Measurements from ENCODE around the gene PTHLH.

DNA sequence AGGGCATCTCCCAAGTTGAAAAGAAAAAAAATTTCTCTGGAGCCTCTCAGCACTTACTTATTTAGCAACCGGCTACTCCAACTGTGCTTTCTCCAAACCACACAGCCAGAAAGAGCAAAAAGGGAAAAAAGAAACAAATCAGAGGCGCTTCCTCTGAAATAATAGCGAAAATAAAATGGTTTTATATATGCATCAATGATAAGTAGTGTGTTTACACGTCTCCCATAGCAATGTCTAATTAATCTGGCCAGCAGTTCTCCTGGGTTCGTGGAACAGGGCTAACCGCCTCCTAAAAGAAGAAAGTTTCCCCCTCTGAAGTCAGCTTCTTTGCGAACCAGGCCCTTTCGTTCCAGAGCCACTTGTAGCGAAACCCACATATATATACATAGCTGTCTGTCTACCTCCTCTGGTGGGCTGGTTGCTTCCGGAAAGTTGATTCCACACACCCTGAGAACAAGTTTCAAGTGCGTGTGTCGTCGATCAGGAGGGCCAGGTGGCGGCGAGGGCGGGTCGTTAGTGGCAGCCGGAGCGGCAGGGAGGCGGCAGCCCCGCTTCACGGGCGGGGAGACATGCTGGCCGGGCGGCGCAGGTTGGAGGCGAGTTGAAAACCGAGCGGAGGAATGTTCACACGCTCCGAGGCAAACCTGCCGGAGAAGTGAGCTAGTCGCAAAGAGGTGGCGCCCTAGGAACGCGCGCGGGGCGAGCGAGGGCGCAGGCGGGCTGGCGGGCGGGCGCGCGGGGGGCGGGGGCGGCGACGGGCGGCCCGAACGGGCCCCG, 2.7 kb downstream of the PTHLH start:
- TF ChIP-seq, protein P1, sequence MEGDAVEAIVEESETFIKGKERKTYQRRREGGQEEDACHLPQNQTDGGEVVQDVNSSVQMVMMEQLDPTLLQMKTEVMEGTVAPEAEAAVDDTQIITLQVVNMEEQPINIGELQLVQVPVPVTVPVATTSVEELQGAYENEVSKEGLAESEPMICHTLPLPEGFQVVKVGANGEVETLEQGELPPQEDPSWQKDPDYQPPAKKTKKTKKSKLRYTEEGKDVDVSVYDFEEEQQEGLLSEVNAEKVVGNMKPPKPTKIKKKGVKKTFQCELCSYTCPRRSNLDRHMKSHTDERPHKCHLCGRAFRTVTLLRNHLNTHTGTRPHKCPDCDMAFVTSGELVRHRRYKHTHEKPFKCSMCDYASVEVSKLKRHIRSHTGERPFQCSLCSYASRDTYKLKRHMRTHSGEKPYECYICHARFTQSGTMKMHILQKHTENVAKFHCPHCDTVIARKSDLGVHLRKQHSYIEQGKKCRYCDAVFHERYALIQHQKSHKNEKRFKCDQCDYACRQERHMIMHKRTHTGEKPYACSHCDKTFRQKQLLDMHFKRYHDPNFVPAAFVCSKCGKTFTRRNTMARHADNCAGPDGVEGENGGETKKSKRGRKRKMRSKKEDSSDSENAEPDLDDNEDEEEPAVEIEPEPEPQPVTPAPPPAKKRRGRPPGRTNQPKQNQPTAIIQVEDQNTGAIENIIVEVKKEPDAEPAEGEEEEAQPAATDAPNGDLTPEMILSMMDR (IDR thresholded peaks at IDR 0.05; ENCODE audit: low read depth, low read length), result no peak
- TF ChIP-seq POLR2A (IDR thresholded peaks at IDR 0.05; ENCODE audit: extremely low read depth, insufficient read length) (no peak), MYC (IDR thresholded peaks at IDR 0.05; ENCODE audit: low read depth, low read length) (no peak)
- TF ChIP-seq, protein P2, sequence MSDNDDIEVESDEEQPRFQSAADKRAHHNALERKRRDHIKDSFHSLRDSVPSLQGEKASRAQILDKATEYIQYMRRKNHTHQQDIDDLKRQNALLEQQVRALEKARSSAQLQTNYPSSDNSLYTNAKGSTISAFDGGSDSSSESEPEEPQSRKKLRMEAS (IDR thresholded peaks at IDR 0.05; ENCODE audit: low read depth, low read length), result no peak

Measured in NB4 (cell line).